Ectodermal cell (in vitro differentiated cells): ENCODE measurements around the gene FGD4.
A peak's percentile ranks its signal among the peaks of the same experiment; 100 is the strongest.

Experiments used
- H3K27ac ChIP-seq: 2 replicates; pipeline ENCODE4 v1.7.0; 2013; ENCODE audit warnings: mild to moderate bottlenecking, low read depth, low read length; ENCODE audit not compliant: insufficient read depth, poor library complexity, severe bottlenecking
- H3K27me3 ChIP-seq: 2 replicates; pipeline ENCODE4 v1.7.0; 2013; ENCODE audit warnings: mild to moderate bottlenecking, low read length; ENCODE audit not compliant: insufficient read depth, control insufficient read depth, poor library complexity, severe bottlenecking
- H3K36me3 ChIP-seq: one replicate; pipeline ENCODE4 v1.7.0; 2013; ENCODE audit warnings: low read length; ENCODE audit not compliant: control insufficient read depth, insufficient read depth
- H3K4me1 ChIP-seq: one replicate; pipeline ENCODE4 v1.7.0; 2013; ENCODE audit warnings: low read length; ENCODE audit not compliant: control insufficient read depth, insufficient read depth
- H3K4me3 ChIP-seq: 2 replicates; pipeline ENCODE4 v1.7.0; 2013; ENCODE audit warnings: low read depth, low read length, control low read depth; ENCODE audit not compliant: insufficient read depth
- H3K9me3 ChIP-seq: 2 replicates; pipeline ENCODE4 v1.7.0; 2013; ENCODE audit warnings: mild to moderate bottlenecking, low read length, moderate library complexity; ENCODE audit not compliant: control insufficient read depth
- WGBS, 2 experiments: methylation state at CpG; one replicate each; pipeline ENCODE4 v1.1.7; 2013; ENCODE audit warnings: missing lambda C conversion rate in 2 of 2; 5-methylcytosine and 5-hydroxymethylcytosine counted together

Gene FGD4

GRCh38 chr12:32379213-32379612 is 20.1 kb upstream of the FGD4 start:
- H3K9me3 ChIP-seq: no peaks in the 10 kb centered on the region
- 95 to 96% methylated on average over 10 of the region's 10 CpGs for WGBS, 2 experiments
- peaks cover 7% of the 10 kb centered on the region for H3K4me1 ChIP-seq
- no peak overlapping the region for H3K27ac ChIP-seq
- no peak overlapping the region for H3K4me3 ChIP-seq
- H3K27me3 ChIP-seq: no peaks in the 10 kb centered on the region
- H3K36me3 ChIP-seq: no peaks in the 10 kb centered on the region

- Histone ChIP-seq H3K27me3 (no peaks in the 10 kb centered on the region), H3K27ac (no peak overlapping the region), H3K9me3 (no peaks in the 10 kb centered on the region), H3K4me1 (peaks cover 7% of the 10 kb centered on the region), H3K36me3 (no peaks in the 10 kb centered on the region), H3K4me3 (no peak overlapping the region)
- WGBS, 2 experiments: 90% methylated on average over 6 to 7 of the region's 8 CpGs
These were observed 19.7 kb upstream of the FGD4 start for GRCh38 chr12:32379667-32380066.

- H3K4me3 ChIP-seq: no peak overlapping the region
- no peaks in the 10 kb centered on the region for H3K9me3 ChIP-seq
- no peaks in the 10 kb centered on the region for H3K36me3 ChIP-seq
- 78 to 86% methylated on average over 1 of the region's 2 CpGs for WGBS, 2 experiments
- no peak overlapping the region for H3K27ac ChIP-seq
- peaks cover 3% of the 10 kb centered on the region for H3K4me1 ChIP-seq
- H3K27me3 ChIP-seq: no peaks in the 10 kb centered on the region
These were observed 17.1 kb upstream of the FGD4 start for GRCh38 chr12:32382226-32382625.

- Histone ChIP-seq H3K36me3 (no peaks in the 10 kb centered on the region), H3K27ac (no peak overlapping the region), H3K9me3 (no peaks in the 10 kb centered on the region), H3K4me1 (no peaks in the 10 kb centered on the region), H3K27me3 (no peaks in the 10 kb centered on the region), H3K4me3 (no peak overlapping the region)
- WGBS, 2 experiments: 97% methylated on average over 47 of the region's 47 CpGs
These were observed 8.7 kb upstream of the FGD4 start for GRCh38 chr12:32390572-32391219.

GRCh38 chr12:32395026-32395425 is 4.3 kb upstream of the FGD4 start:
- Histone ChIP-seq H3K27ac (no peak overlapping the region), H3K36me3 (no peaks in the 10 kb centered on the region), H3K9me3 (no peaks in the 10 kb centered on the region), H3K27me3 (peaks cover 20% of the 10 kb centered on the region), H3K4me3 (no peak overlapping the region), H3K4me1 (peaks cover 5% of the 10 kb centered on the region)

- Histone ChIP-seq H3K36me3 (no peaks in the 10 kb centered on the region), H3K27me3 (peaks cover 35% of the 10 kb centered on the region), H3K9me3 (no peaks in the 10 kb centered on the region), H3K27ac (no peak overlapping the region), H3K4me3 (no peak overlapping the region), H3K4me1 (peaks cover 5% of the 10 kb centered on the region)
- WGBS, 2 experiments: 65 to 69% methylated on average over 4 of the region's 4 CpGs
These were observed 1.7 kb upstream of the FGD4 start for GRCh38 chr12:32397696-32398095.

GRCh38 chr12:32398181-32398580 is 1.2 kb upstream of the FGD4 start:
- Histone ChIP-seq H3K4me3 (no peak overlapping the region), H3K27me3 (peaks cover 35% of the 10 kb centered on the region), H3K27ac (no peak overlapping the region), H3K9me3 (no peaks in the 10 kb centered on the region), H3K4me1 (peaks cover 5% of the 10 kb centered on the region), H3K36me3 (no peaks in the 10 kb centered on the region)
- 78 to 82% methylated on average over 3 to 4 of the region's 4 CpGs for WGBS, 2 experiments

- no peaks in the 10 kb centered on the region for H3K9me3 ChIP-seq
- H3K36me3 ChIP-seq: no peaks in the 10 kb centered on the region
- 2 to 3% methylated on average over 36 of the region's 36 CpGs for WGBS, 2 experiments
- H3K27me3 ChIP-seq: peaks cover 35% of the 10 kb centered on the region
- peaks cover 5% of the 10 kb centered on the region for H3K4me1 ChIP-seq
- H3K4me3 ChIP-seq: peak overlapping the region; percentile 83
- peak overlapping the region; percentile 74 for H3K27ac ChIP-seq
These were observed 465 bp upstream of the FGD4 start for GRCh38 chr12:32398816-32399369.

- H3K4me1 ChIP-seq: peaks cover 5% of the 10 kb centered on the region
- WGBS, 2 experiments: 0% methylated on average over 15 of the region's 15 CpGs
- H3K4me3 ChIP-seq: peak overlapping the region; percentile 83
- H3K27ac ChIP-seq: no peak overlapping the region
- no peaks in the 10 kb centered on the region for H3K36me3 ChIP-seq
- peaks cover 35% of the 10 kb centered on the region for H3K27me3 ChIP-seq
- no peaks in the 10 kb centered on the region for H3K9me3 ChIP-seq
These were observed 835 bp downstream of the FGD4 start for GRCh38 chr12:32400114-32400672.

- Histone ChIP-seq H3K27me3 (peaks cover 35% of the 10 kb centered on the region), H3K4me3 (no peak overlapping the region), H3K9me3 (no peaks in the 10 kb centered on the region), H3K4me1 (peaks cover 5% of the 10 kb centered on the region), H3K27ac (no peak overlapping the region), H3K36me3 (no peaks in the 10 kb centered on the region)
- WGBS, 2 experiments: 16 to 26% methylated on average over 2 of the region's 2 CpGs
These were observed 1.5 kb downstream of the FGD4 start for GRCh38 chr12:32400866-32401265.
